ENCODE data around the gene CNPY2. TPM values are rescaled to one million over a fixed set of nuclear protein-coding genes. Genes with fewer than 3 reads are reported as not detected.

The CNPY2 gene
- total RNA-seq, 2 experiments from 2014 or later = 81.0 to 81.7 TPM

GRCh38 chr12:56321027-56321426 is 5.2 kb upstream of the CNPY2 start:
- peaks cover 21% of the 10 kb centered on the region for H3K36me3 Mint-ChIP-seq (ENCODE audit: low read depth)
- no peaks in the 10 kb centered on the region for H3K9me3 Mint-ChIP-seq
- intact Hi-C loops (cut with micrococcal nuclease) = no loop called here
- POLR2A ChIA-PET = interaction anchor here (0.6 to 1.3 kb wide), 3 partner anchors 12 to 183 kb away, joined by 3 to 4 read pairs (median 3); no protein-coding TSS in a partner anchor
- H3K27ac Mint-ChIP-seq = peak overlapping the region; percentile 19
- H3K27me3 Mint-ChIP-seq = no peaks in the 10 kb centered on the region
- CTCF ChIA-PET = interaction anchor here (0.9 to 1.4 kb wide), 3 partner anchors 9 to 236 kb away, joined by 3 to 4 read pairs (median 3); no protein-coding TSS in a partner anchor
- no peak overlapping the region for H3K4me3 Mint-ChIP-seq
- DNase-seq = peak; percentile 21
- ATAC-seq = no peak
- H3K4me1 Mint-ChIP-seq (ENCODE audit: low read depth) = peaks cover 2% of the 10 kb centered on the region
- no peak for TF ChIP-seq CTCF (IDR thresholded peaks at IDR 0.05)

GRCh38 chr12:56317675-56318074 is 1.9 kb upstream of the CNPY2 start:
- H3K4me1 Mint-ChIP-seq (ENCODE audit: low read depth) = peaks cover 11% of the 10 kb centered on the region
- peak; percentile 39 for DNase-seq
- H3K4me3 Mint-ChIP-seq = no peak overlapping the region
- intact Hi-C loops (cut with micrococcal nuclease) = no loop called here
- ATAC-seq = no peak
- ChIA-PET POLR2A (interaction anchor here (1.0 to 4.1 kb wide), 2 partner anchors 16 to 42 kb away, joined by 3 to 28 read pairs; partner anchors contain the start of genes PAN2 and STAT2), CTCF (interaction anchor here (0.7 to 2.0 kb wide), 4 partner anchors 29 to 147 kb away, joined by 3 to 6 read pairs (median 5); partner anchors contain the start of gene TIMELESS)
- no peaks in the 10 kb centered on the region for H3K9me3 Mint-ChIP-seq
- H3K36me3 Mint-ChIP-seq (ENCODE audit: low read depth) = peaks cover 20% of the 10 kb centered on the region
- H3K27ac Mint-ChIP-seq = no peak overlapping the region
- no peaks in the 10 kb centered on the region for H3K27me3 Mint-ChIP-seq
- TF ChIP-seq CTCF (IDR thresholded peaks at IDR 0.05) = no peak

GRCh38 chr12:56315249-56315621 is 553 bp downstream of the CNPY2 start:
- Mint-ChIP-seq H3K9me3 (no peaks in the 10 kb centered on the region), H3K4me1 (ENCODE audit: low read depth) (peaks cover 9% of the 10 kb centered on the region), H3K27ac (peak overlapping the region; percentile 92), H3K36me3 (ENCODE audit: low read depth) (peaks cover 26% of the 10 kb centered on the region), H3K4me3 (peak overlapping the region; percentile 85), H3K27me3 (no peaks in the 10 kb centered on the region)
- TF ChIP-seq CTCF (IDR thresholded peaks at IDR 0.05) = no peak
- ChIA-PET POLR2A (interaction anchor here (0.7 to 4.1 kb wide), 12 partner anchors 9 to 198 kb away, joined by 3 to 28 read pairs (median 4); partner anchors contain the start of genes ANKRD52, IL23A, PAN2 and STAT2), CTCF (interaction anchor here (0.9 to 1.8 kb wide), 5 partner anchors 18 to 149 kb away, joined by 3 to 14 read pairs (median 3); partner anchors contain the start of genes IL23A and PAN2)
- DNase-seq = no peak
- intact Hi-C loops (cut with micrococcal nuclease) = no loop called here
- ATAC-seq = no peak

- no peak for ATAC-seq
- POLR2A ChIA-PET = interaction anchor here (0.9 to 2.5 kb wide), 5 partner anchors 12 to 152 kb away, joined by 3 to 12 read pairs (median 5); partner anchors contain the start of gene CS
- DNase-seq = no peak
- peak overlapping the region; percentile 38 for H3K27ac Mint-ChIP-seq
- no peaks in the 10 kb centered on the region for H3K27me3 Mint-ChIP-seq
- H3K36me3 Mint-ChIP-seq (ENCODE audit: low read depth) = peaks cover 35% of the 10 kb centered on the region
- intact Hi-C loops (cut with micrococcal nuclease) = no loop called here
- H3K4me3 Mint-ChIP-seq = no peak overlapping the region
- H3K9me3 Mint-ChIP-seq = no peaks in the 10 kb centered on the region
- CTCF ChIA-PET = interaction anchor here (1.0 to 2.3 kb wide), 3 partner anchors 53 to 573 kb away, joined by 3 to 11 read pairs (median 7); partner anchors contain the start of gene ANKRD52
- peaks cover 9% of the 10 kb centered on the region for H3K4me1 Mint-ChIP-seq (ENCODE audit: low read depth)
- no peak for TF ChIP-seq CTCF (IDR thresholded peaks at IDR 0.05)
These were observed 4.8 kb downstream of the CNPY2 start for GRCh38 chr12:56311003-56311402.

GRCh38 chr12:56308714-56309113 is 7.1 kb downstream of the CNPY2 start:
- Mint-ChIP-seq H3K4me3 (no peak overlapping the region), H3K27ac (no peak overlapping the region), H3K4me1 (ENCODE audit: low read depth) (no peaks in the 10 kb centered on the region), H3K9me3 (no peaks in the 10 kb centered on the region), H3K36me3 (ENCODE audit: low read depth) (peaks cover 34% of the 10 kb centered on the region), H3K27me3 (no peaks in the 10 kb centered on the region)
- ChIA-PET POLR2A (interaction anchor here (0.5 to 1.5 kb wide), 9 partner anchors 9 to 425 kb away, joined by 3 to 4 read pairs (median 4); partner anchors contain the start of genes CS and SPRYD4), CTCF (interaction anchor here (0.7 to 1.2 kb wide), 7 partner anchors 10 to 595 kb away, joined by 3 to 7 read pairs (median 3); partner anchors contain the start of gene SMARCC2)
- intact Hi-C loops (cut with micrococcal nuclease) = no loop called here
- TF ChIP-seq CTCF (IDR thresholded peaks at IDR 0.05) = no peak
- ATAC-seq (no peak), DNase-seq (no peak)
